Renal pelvis (tissue), 4 donors: ENCODE data around the gene RAB31. TPM values are rescaled to one million over a fixed set of nuclear protein-coding genes. Genes with fewer than 3 reads are reported as not detected.

Source experiments
- DNase-seq: peaks from one replicate; pipeline ENCODE4 v3.0.0-alpha.2; 2013
- polyA plus RNA-seq, 3 donors: library from polyadenylated mRNA; unstranded; fragments of 120-200 nt; gene quantifications; one replicate each; pipeline ENCODE4 v1.2.1, GENCODE V29; 2013; ENCODE audit not compliant: insufficient read length in 3 of 3

RAB31 gene
- polyA plus RNA-seq, 3 donors = 22.8 to 27.5 (median 25.7) TPM

GRCh38 chr18:9832871-9833270 lies 124.8 kb downstream of the RAB31 start:
- no peak for DNase-seq

- no peak for DNase-seq
Measured at GRCh38 chr18:9834551-9834950, 126.5 kb downstream of the RAB31 start.

GRCh38 chr18:9835113-9835755 lies 127.1 kb downstream of the RAB31 start:
- no peak for DNase-seq

GRCh38 chr18:9835825-9836224 lies 127.7 kb downstream of the RAB31 start:
- DNase-seq = no peak

- DNase-seq = no peak
Measured at GRCh38 chr18:9838144-9838877, 130.2 kb downstream of the RAB31 start.

GRCh38 chr18:9839211-9839610 lies 131.1 kb downstream of the RAB31 start:
- no peak for DNase-seq

GRCh38 chr18:9839853-9840252 lies 131.8 kb downstream of the RAB31 start:
- DNase-seq = no peak

GRCh38 chr18:9841752-9842151 lies 133.7 kb downstream of the RAB31 start:
- no peak for DNase-seq

GRCh38 chr18:9842448-9842847 lies 134.3 kb downstream of the RAB31 start:
- no peak for DNase-seq

- DNase-seq = no peak
Measured at GRCh38 chr18:9845256-9845655, 137.2 kb downstream of the RAB31 start.

- no peak for DNase-seq
Measured at GRCh38 chr18:9846162-9846925, 138.2 kb downstream of the RAB31 start.

GRCh38 chr18:9848170-9848879 lies 140.2 kb downstream of the RAB31 start:
- no peak for DNase-seq

- DNase-seq = no peak
Measured at GRCh38 chr18:9849407-9850283, 141.5 kb downstream of the RAB31 start.

GRCh38 chr18:9850309-9850708 lies 142.2 kb downstream of the RAB31 start:
- no peak for DNase-seq

GRCh38 chr18:9851511-9851910 lies 143.4 kb downstream of the RAB31 start:
- no peak for DNase-seq

- DNase-seq = no peak
Measured at GRCh38 chr18:9852266-9853081, 144.4 kb downstream of the RAB31 start.

- DNase-seq = no peak
Measured at GRCh38 chr18:9854801-9855676, 146.9 kb downstream of the RAB31 start.

GRCh38 chr18:9855681-9856080 lies 147.6 kb downstream of the RAB31 start:
- peak; percentile 26 for DNase-seq

- DNase-seq = no peak
Measured at GRCh38 chr18:9856092-9856491, 148.0 kb downstream of the RAB31 start.
